A549 (cell line): ENCODE measurements around the gene AIPL1.

Experiments
- CTCF ChIP-seq: fragments of >200 bp; sonication (Bioruptor Twin); formaldehyde crosslinking; IDR thresholded peaks from 3 replicates; pipeline ENCODE4 v1.5.1; 2016
- EHF ChIP-seq: fragments of 250-450 bp; sonication (Bioruptor Pico); IDR thresholded peaks from 2 replicates; pipeline ENCODE4 v1.5.0; 2020; ENCODE audit warnings: mild to moderate bottlenecking
- HOXB5 ChIP-seq: fragments of 250-450 bp; sonication (Bioruptor Pico); IDR thresholded peaks from 2 replicates; pipeline ENCODE4 v1.5.0; 2020; ENCODE audit warnings: mild to moderate bottlenecking, moderate library complexity
- NR3C1 ChIP-seq: fragments of >200 bp; sonication (Bioruptor Twin); formaldehyde crosslinking; IDR thresholded peaks from 3 replicates; pipeline ENCODE4 v1.6.1; 2017
- POLR2AphosphoS2 ChIP-seq: conservative IDR thresholded peaks from 2 replicates; pipeline ENCODE4 v1.6.1; 2012; ENCODE audit warnings: low read length, improper control_type of control experiment, inconsistent platforms

GRCh38 chr17:6450926-6451832 lies 16.3 kb upstream of the AIPL1 start:
- TF ChIP-seq POLR2AphosphoS2, result no peak
- no peak for TF ChIP-seq HOXB5 (CRISPR knock-in tag)
- no peak for TF ChIP-seq CTCF
- TF ChIP-seq EHF (CRISPR knock-in tag), result no peak
- TF ChIP-seq NR3C1, result no peak
